Neuron (in vitro differentiated cells): ENCODE results near the gene MRPS18B.

Experiments used
- H2AFZ ChIP-seq: one replicate; pipeline ENCODE4 v1.6.1; 2013; ENCODE audit warnings: low read depth, mild to moderate bottlenecking, inconsistent platforms, low read length, moderate library complexity
- H3K27me3 ChIP-seq: one replicate; pipeline ENCODE4 v1.6.1; 2013; ENCODE audit warnings: low read length; ENCODE audit not compliant: insufficient read depth
- H3K36me3 ChIP-seq: one replicate; pipeline ENCODE4 v1.6.1; 2013; ENCODE audit warnings: low read length; ENCODE audit not compliant: insufficient read depth
- H3K4me1 ChIP-seq: one replicate; pipeline ENCODE4 v1.6.1; 2013; ENCODE audit warnings: low read length; ENCODE audit not compliant: insufficient read depth
- H3K4me3 ChIP-seq: 2 replicates; pipeline ENCODE4 v1.5.1; 2013; ENCODE audit warnings: mild to moderate bottlenecking, low read length, moderate library complexity
- H3K9me3 ChIP-seq: one replicate; pipeline ENCODE4 v1.6.1; 2013; ENCODE audit warnings: low read length

Gene MRPS18B

DNA sequence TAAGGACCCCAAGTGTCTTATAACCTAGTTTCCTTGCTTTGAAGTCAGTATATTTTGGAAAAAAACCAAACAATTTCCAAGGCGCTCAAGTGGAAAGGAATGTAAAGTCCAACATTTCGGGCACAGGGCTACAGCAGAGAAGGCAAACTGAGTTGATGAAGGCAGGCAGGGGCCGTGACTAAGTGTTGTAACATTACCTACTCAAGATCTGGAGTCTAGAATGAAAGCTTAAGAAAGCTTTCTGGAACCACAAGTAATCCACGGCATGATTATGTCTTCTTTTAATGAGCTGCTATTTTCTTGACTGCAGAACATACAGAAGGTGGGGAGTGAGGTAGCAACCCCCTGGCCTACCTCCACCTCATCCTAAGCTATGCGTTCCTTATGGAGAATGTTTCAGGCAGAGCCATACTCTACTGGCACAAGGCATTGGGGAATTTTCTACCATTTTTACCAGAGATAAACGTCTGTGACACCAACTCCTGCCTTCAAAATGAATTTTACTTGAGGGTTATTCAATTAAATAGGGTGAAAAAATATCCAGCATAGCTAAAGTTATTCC is 4.9 kb upstream of the MRPS18B start:
- no peaks in the 10 kb centered on the region for H3K9me3 ChIP-seq
- H3K36me3 ChIP-seq: peaks cover 53% of the 10 kb centered on the region
- no peak overlapping the region for H2AFZ ChIP-seq
- H3K4me3 ChIP-seq: no peak overlapping the region
- H3K4me1 ChIP-seq: peaks cover 22% of the 10 kb centered on the region
- H3K27me3 ChIP-seq: no peaks in the 10 kb centered on the region

DNA sequence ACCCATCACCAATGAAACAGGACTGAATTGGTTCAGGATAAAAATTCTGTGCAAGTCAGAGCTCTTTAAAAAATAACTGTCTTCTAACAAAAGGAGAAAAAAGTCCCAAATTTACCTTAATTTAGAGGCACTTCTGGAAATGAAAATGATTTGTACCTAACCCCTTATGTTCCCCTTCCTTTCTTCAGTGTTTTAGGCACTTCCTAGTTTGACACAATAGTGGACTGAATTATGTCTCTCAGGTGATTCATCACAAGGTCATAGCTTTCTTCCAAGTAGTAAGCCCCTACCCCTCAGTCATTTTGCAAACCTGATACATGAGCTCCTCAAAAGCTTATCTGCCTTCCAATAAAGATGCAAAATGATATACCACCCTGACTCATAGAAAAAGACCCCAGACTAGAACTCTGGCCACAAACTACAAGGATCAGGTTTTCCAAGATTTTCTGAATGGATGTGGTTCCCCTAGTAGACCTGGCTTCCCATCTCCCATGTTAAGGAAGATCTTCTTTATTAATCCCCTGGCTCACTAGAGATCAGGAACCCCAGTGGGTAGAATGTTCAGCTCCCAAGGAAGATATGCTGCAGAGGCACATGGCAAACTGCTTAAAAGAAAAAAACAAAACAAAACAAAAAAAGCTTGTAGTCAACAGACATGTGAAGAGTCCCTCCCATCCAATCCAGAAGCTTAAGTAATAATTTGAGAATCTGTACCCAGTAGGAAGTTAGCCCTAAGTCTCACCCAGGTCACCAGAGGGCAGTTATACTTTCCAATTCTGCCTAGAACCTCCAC is 4.2 kb upstream of the MRPS18B start:
- Histone ChIP-seq H3K27me3 (no peaks in the 10 kb centered on the region), H2AFZ (no peak overlapping the region), H3K4me3 (no peak overlapping the region), H3K4me1 (peaks cover 24% of the 10 kb centered on the region), H3K9me3 (no peaks in the 10 kb centered on the region), H3K36me3 (peaks cover 46% of the 10 kb centered on the region)

DNA sequence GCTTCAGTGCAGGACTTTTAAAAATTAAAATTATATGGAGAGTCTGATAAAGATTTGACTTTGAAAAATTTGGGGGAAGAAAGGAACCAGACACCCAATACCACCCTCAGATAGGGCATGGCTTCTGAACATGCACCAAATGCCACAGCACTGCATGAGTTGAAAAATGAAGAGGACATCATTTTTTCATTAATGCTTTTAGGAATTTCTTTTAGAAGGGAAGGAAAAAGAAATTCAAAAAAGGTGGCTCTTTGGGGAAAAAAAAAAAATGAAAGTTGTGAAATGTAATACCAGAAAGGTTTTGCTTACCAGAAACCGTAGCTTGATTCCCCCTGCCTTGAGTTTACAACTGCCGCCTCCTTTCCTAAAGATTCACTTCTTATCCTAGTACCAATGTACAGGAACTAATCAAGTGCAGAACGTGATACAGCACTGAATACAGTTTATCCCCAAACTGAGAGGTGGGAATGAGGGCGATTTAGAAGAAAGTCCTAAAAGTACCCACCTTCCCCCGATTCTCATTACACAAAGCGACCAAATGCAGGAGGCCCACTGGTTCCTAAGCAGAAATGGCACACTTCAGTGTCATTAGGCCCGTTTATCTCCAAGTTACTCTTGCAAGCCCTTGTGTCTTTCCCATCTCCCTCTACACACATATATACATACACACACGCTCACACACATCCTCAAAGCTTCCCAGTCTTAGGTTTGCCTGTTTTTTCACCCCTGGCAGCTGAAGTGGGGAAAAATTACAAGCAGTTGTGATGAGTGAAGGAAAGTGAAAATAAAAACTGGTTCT is 3.4 kb upstream of the MRPS18B start:
- no peak overlapping the region for H2AFZ ChIP-seq
- H3K36me3 ChIP-seq: peaks cover 39% of the 10 kb centered on the region
- no peaks in the 10 kb centered on the region for H3K9me3 ChIP-seq
- H3K4me3 ChIP-seq: peak overlapping the region; percentile 90
- no peaks in the 10 kb centered on the region for H3K27me3 ChIP-seq
- peaks cover 27% of the 10 kb centered on the region for H3K4me1 ChIP-seq

DNA sequence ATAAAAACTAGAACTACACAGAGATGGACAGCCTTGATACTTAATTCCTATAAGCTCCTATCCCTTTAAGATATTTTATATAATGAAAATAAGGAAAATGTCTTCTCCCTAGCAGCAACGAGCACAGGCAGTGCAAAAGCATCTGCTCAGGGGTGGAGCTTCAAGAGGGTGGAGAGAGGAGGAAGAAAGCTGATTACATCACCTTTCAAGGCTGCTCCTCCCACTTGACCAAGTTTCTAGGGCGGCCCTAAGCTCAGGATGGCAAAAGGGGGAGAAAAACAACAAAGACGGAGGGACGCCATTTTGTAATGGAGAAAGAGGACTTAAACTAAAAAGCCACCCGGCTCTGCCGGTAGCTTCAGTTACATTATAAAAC is 2.8 kb upstream of the MRPS18B start:
- Histone ChIP-seq H3K36me3 (peaks cover 39% of the 10 kb centered on the region), H3K9me3 (no peaks in the 10 kb centered on the region), H3K4me3 (peak overlapping the region; percentile 90), H3K4me1 (peaks cover 27% of the 10 kb centered on the region), H2AFZ (no peak overlapping the region), H3K27me3 (no peaks in the 10 kb centered on the region)

DNA sequence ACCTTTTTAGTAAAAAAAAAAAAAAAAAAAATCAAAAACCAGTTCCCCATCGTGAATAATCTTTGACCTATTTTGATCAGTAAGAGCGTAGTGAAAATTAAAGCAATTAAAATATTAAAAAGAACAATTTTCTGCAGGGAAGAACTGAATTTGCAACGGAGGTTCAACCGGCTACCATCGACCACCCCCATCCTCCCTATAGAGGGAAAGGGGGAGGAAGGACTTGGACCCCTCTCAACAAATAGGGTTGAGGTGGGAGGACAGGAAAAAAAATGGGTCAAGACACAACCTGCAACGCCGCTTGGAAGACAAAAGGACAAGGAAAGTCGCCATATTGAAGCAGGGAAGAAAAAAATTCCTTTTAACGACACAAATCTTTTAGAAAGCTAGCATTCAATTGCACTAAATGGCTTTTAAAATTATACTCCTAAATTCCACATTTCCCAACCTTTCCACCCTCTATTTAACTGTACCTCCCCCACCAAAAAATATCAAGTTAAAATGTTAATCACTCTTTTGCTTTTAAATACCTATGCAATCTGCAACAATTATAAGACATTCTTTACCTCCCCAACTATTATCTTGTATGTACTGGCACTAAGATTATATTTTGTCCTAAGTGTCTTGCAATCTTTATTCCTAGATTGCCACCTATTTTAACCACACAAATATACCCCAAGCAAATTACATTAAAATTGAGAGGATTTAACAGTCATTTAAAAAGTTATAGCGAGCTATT is 2.3 kb upstream of the MRPS18B start:
- Histone ChIP-seq H3K9me3 (no peaks in the 10 kb centered on the region), H3K4me3 (peak overlapping the region; percentile 90), H3K4me1 (peaks cover 27% of the 10 kb centered on the region), H3K27me3 (no peaks in the 10 kb centered on the region), H3K36me3 (peaks cover 33% of the 10 kb centered on the region), H2AFZ (no peak overlapping the region)

DNA sequence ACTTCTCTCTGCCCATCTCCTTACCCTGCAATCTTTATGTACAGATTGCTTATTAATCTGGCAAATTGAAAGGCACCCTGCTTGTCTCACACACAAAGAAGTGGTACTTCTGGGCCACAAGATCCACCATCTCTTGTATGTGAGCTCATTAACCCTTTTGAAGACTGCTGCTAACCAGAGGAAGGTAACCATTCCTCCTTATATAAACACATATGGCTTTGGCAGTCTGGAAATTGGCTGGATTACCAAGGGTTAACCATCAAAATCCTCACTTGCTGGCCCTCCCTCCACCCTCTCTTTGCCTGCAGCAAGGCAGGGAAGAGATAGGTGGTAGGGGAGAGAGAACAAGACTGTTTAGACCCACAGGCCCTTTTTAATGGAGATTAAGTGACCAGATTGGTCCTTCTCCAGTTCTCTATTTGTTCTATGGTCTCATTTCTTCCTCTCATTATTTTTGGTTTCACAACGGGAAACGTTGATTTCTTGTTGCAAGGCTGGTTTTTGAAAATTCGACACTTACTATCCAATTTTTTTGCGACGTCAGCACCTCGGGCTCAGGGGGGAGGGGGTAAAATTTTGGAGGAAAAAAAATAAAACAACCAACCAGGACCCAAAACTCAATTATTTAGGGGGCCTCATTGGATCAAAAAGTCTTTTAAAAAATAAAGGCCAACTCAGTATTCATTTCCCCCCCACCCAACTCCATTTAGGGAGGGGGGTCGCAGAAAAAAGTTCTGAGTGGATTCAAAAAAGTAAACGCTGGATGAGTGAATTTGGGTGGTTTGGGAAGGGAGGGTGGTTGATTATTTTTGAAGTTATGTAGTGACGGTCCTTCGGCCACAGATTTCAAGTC is 1.5 kb upstream of the MRPS18B start:
- Histone ChIP-seq H3K36me3 (peaks cover 36% of the 10 kb centered on the region), H3K4me1 (peaks cover 27% of the 10 kb centered on the region), H3K9me3 (no peaks in the 10 kb centered on the region), H3K4me3 (peak overlapping the region; percentile 90), H2AFZ (no peak overlapping the region), H3K27me3 (no peaks in the 10 kb centered on the region)

DNA sequence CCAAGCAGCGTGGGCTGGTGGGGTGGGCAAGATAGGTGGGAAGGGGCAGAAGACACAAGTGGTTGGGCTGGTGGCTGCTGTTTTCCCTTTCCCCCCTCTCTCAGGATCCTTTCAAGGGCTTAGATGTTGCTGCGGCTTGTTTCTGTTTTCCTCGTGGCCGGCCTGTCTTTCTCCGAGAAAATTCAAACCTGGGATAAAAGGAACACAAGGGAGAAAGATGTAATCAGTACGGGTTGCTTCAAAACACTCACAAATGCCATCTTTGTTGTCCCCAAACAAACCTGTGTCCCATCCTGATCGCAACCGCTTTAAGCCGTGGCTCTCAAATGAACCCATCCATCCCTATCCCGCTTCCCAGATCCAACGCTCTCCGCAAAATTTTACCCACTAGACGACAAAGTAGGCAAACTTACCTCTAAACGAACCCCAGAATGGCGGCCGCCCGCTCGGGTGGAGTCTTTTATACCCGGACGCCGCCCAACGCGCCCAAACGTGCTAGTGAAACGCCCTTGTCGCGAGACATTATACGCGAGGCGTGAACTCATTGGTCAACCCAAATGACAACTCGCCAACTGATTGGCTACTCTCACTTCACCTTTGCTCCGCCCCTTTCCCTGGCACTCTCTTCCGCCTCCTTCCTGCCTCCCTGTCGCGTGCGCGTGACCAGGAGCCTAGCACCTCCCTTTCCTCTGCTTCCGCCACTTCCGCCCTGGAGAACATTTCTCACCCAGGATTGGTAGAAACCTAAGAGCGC is 652 bp upstream of the MRPS18B start, which contains the start of gene PPP1R10:
TSS of gene PPP1R10 (minus strand) at position 433 of the 754 bp plus-strand sequence. CDS start 7,299 bp downstream, outside the sequence.
- H3K4me1 ChIP-seq: peaks cover 27% of the 10 kb centered on the region
- peaks cover 34% of the 10 kb centered on the region for H3K36me3 ChIP-seq
- peak within 1 kb of the TSS; percentile 90 for H3K4me3 ChIP-seq
- H2AFZ ChIP-seq: no peak within 1 kb of the TSS
- no peaks in the 10 kb centered on the region for H3K9me3 ChIP-seq
- H3K27me3 ChIP-seq: no peaks in the 10 kb centered on the region

DNA sequence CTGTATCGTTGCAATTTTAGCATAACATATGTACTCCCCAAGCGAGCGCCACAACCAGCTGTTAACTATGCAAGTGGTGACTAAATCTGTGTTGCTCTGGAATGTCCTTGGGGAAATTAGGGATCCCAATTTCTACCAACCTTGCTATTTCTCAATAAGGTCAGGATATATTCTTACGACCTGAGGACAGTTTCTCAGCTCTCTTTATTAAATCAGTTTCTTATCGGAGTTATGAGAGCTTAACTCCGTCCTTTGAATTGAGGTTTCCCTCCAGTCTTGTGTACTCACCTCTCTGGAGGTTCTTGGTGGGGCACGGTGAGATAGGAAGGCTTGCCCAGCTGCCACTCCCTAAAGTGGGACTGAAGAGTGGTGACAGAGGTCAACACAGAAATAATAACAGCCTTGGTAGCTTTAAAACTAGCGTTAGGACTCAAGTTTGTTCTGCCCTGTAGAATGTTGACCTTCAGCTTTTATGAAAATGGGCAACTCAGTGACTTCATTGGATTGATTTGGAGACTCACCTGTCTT is 694 bp downstream of the MRPS18B start:
- Histone ChIP-seq H2AFZ (no peak overlapping the region), H3K36me3 (peaks cover 44% of the 10 kb centered on the region), H3K27me3 (no peaks in the 10 kb centered on the region), H3K9me3 (no peaks in the 10 kb centered on the region), H3K4me3 (peak overlapping the region; percentile 90), H3K4me1 (peaks cover 27% of the 10 kb centered on the region)

DNA sequence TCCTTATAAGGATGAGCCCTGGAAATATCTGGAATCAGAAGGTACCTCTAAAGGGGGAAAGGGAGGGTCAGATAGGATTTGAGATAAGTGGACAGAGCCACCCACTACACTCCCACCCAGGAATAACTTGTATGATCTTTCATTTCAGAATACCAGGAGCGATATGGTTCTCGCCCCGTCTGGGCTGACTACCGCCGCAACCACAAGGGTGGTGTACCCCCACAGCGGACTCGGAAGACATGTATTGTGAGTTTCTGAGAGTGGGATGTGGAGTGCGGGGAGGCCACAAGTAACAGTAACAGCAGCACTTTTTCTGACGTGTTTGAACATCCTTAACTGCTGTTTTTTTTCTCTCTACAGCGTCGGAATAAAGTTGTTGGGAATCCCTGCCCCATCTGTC is 1.9 kb downstream of the MRPS18B start:
- peaks cover 15% of the 10 kb centered on the region for H3K4me1 ChIP-seq
- no peaks in the 10 kb centered on the region for H3K9me3 ChIP-seq
- H2AFZ ChIP-seq: no peak overlapping the region
- H3K27me3 ChIP-seq: no peaks in the 10 kb centered on the region
- peaks cover 43% of the 10 kb centered on the region for H3K36me3 ChIP-seq
- no peak overlapping the region for H3K4me3 ChIP-seq

DNA sequence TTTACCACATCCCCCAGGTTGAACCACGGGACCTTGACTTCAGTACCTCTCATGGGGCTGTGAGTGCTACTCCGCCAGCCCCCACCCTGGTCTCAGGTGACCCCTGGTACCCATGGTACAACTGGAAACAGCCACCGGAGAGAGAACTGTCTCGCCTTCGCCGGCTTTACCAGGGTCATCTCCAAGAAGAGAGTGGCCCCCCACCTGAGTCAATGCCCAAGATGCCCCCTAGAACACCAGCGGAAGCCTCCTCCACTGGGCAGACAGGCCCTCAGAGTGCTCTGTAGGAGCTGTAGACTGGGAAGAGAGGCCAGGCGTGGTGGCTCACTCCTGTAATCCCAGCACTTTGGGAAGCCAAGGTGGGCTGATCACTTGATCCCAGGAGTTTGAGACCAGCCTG is 7.9 kb downstream of the MRPS18B start:
- peaks cover 10% of the 10 kb centered on the region for H3K4me1 ChIP-seq
- H3K36me3 ChIP-seq: peaks cover 65% of the 10 kb centered on the region
- H3K9me3 ChIP-seq: no peaks in the 10 kb centered on the region
- no peak overlapping the region for H3K4me3 ChIP-seq
- H3K27me3 ChIP-seq: no peaks in the 10 kb centered on the region
- no peak overlapping the region for H2AFZ ChIP-seq

DNA sequence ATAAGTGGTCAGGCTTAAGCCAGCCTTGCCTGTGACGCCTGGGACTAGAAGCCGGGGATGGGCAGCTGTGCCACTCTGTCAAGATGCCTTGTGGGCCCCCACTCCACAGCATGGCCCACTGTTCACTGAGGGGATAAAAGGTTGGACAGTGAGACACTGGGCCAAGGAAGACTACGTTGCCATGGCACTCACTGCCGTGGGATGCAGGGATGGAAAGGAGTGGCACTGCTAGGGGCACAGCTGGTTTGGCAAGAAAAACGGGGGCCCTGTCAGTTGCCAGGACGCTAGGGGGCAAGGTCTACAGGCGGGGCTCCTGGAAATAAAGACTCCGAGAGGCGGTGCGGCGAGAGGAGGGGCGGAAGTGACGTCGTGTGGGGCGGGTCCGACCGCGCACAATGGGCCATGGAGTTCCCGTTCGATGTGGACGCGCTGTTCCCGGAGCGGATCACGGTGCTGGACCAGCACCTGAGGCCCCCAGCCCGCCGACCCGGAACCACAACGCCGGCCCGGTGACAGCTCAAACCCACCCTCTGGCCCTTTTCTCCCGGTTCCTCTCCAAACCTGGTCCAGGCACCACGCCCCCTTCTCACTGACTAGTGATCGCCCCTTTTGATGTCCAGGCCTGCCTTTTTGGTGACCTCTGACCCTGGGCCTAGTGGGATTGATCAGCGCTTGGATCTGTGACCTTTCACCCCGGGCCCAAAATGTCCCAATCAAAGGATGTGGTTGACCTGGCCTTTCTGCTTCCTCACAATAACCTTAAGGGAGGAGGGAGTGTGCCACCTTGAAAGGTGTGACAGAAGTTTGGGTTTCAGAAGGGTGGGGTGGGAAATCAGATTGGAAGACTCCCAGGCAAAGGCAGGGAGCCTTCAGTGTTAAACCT is 9.1 kb downstream of the MRPS18B start, which contains the start of gene ATAT1:
TSS of gene ATAT1 (plus strand) at position 391 of the 883 bp plus-strand sequence.
- peak within 1 kb of the TSS; percentile 83 for H3K4me3 ChIP-seq
- H2AFZ ChIP-seq: no peak within 1 kb of the TSS
- peaks cover 10% of the 10 kb centered on the region for H3K4me1 ChIP-seq
- H3K27me3 ChIP-seq: no peaks in the 10 kb centered on the region
- H3K9me3 ChIP-seq: no peaks in the 10 kb centered on the region
- H3K36me3 ChIP-seq: peaks cover 63% of the 10 kb centered on the region
